H1 (cell line): ENCODE results near the gene SNRPD3. TPM values are rescaled to one million over a fixed set of nuclear protein-coding genes. Genes with fewer than 3 reads are reported as not detected.

Experiments used
- CTCF ChIA-PET: fragments of 300-600 bp; sonication (Branson Sonifier 250); formaldehyde crosslinking; loops from one replicate; lab custom pipeline; 2021; ENCODE audit not compliant: partially characterized antibody; lab: Charles Lee
- POLR2A ChIA-PET: fragments of 300-600 bp; sonication (Branson Sonifier 250); formaldehyde crosslinking; loops from one replicate; lab custom pipeline; 2021; ENCODE audit warnings: inconsistent platforms; ENCODE audit not compliant: partially characterized antibody; lab: Charles Lee
- DNase-seq, 2 experiments: peaks; one replicate each; pipeline versions ENCODE4 v3.0.0 to v3.0.0-alpha.2; 2010 to 2022; ENCODE audit warnings: low spot score in 2 of 2, low read depth in 1 of 2, mixed read lengths in 1 of 2
- FAIRE-seq: peaks from 2 replicates; lab custom pipeline; 2011; peaks lifted over from hg19 to GRCh38; lab: Jason Lieb, UNC
- H2AFZ ChIP-seq: 2 replicates; pipeline ENCODE4 v1.8.1; 2012; ENCODE audit warnings: low read length, inconsistent platforms
- H2AK5ac ChIP-seq: 2 replicates; pipeline ENCODE4 v1.6.1; 2013; ENCODE audit warnings: low read depth, low read length
- H2BK120ac ChIP-seq: replicated peaks from 2 replicates; pipeline ENCODE3; 2013; ENCODE audit warnings: low read depth, low read length, inconsistent platforms
- H2BK12ac ChIP-seq: 2 replicates; pipeline ENCODE4 v1.6.1; 2013; ENCODE audit warnings: low read depth, low read length
- H2BK15ac ChIP-seq: 2 replicates; pipeline ENCODE4 v1.6.1; 2013; ENCODE audit warnings: low read length
- H2BK20ac ChIP-seq: 2 replicates; pipeline ENCODE4 v1.6.1; 2013; ENCODE audit warnings: low read length
- H2BK5ac ChIP-seq: 2 replicates; pipeline ENCODE4 v1.6.1; 2013; ENCODE audit warnings: low read depth, low read length
- H3K14ac ChIP-seq: 2 replicates; pipeline ENCODE4 v1.6.1; 2013; ENCODE audit warnings: inconsistent platforms; ENCODE audit not compliant: insufficient read length
- H3K18ac ChIP-seq: 2 replicates; pipeline ENCODE4 v1.6.1; 2013; ENCODE audit warnings: low read length; ENCODE audit errors: extremely low read depth
- H3K23ac ChIP-seq: 2 replicates; pipeline ENCODE4 v1.6.1; 2013; ENCODE audit warnings: inconsistent platforms; ENCODE audit not compliant: insufficient read length
- H3K23me2 ChIP-seq: 2 replicates; pipeline ENCODE4 v1.6.1; 2013; ENCODE audit warnings: low read depth, low read length
- H3K27ac ChIP-seq: 2 replicates; pipeline ENCODE4 v1.6.1; 2011; ENCODE audit warnings: low read depth, low read length, inconsistent platforms
- H3K27me3 ChIP-seq, 4 experiments: replicated peaks in 1 of 4; 1 replicate in 1 of 4; 2 replicates in 3 of 4; pipeline versions ENCODE4 v1.6.1 to v1.8.1; 2011 to 2013; ENCODE audit warnings: low read length in 3 of 4, mild to moderate bottlenecking in 3 of 4, inconsistent platforms in 2 of 4, mixed read lengths in 2 of 4, moderate library complexity in 1 of 4; ENCODE audit not compliant: control insufficient read depth in 3 of 4, insufficient read depth in 3 of 4; ENCODE audit errors: extremely low read depth in 1 of 4
- H3K36me3 ChIP-seq, 4 experiments: 2 replicates each; pipeline versions ENCODE4 v1.6.1 to v1.8.1; 2011 to 2013; ENCODE audit warnings: mild to moderate bottlenecking in 4 of 4, low read length in 3 of 4, moderate library complexity in 2 of 4, control low read depth in 1 of 4, inconsistent platforms in 1 of 4; ENCODE audit not compliant: insufficient read depth in 4 of 4, control insufficient read depth in 2 of 4
- H3K4ac ChIP-seq: replicated peaks from 2 replicates; pipeline ENCODE3; 2013; ENCODE audit warnings: low read length, low read depth, mixed read lengths, inconsistent platforms; ENCODE audit not compliant: insufficient read length
- H3K4me1 ChIP-seq, 4 experiments: replicated peaks in 1 of 4; 1 replicate in 1 of 4; 2 replicates in 3 of 4; pipeline versions ENCODE4 v1.6.1 to v1.8.1; 2011 to 2013; ENCODE audit warnings: low read length in 3 of 4, inconsistent platforms in 2 of 4, mixed read lengths in 1 of 4; ENCODE audit not compliant: insufficient read depth in 4 of 4, control insufficient read depth in 3 of 4
- H3K4me2 ChIP-seq, 2 experiments: 2 replicates each; pipeline versions ENCODE4 v1.6.1 to v1.8.1; 2011 to 2013; ENCODE audit warnings: low read depth in 2 of 2, low read length in 2 of 2, control low read depth in 1 of 2, inconsistent platforms in 1 of 2, mild to moderate bottlenecking in 1 of 2; ENCODE audit not compliant: insufficient read depth in 1 of 2
- H3K4me3 ChIP-seq, 4 experiments: fragments of 200-600, 300-600 bp in 1 of 4; sonication (generic), shearing (Covaris generic), sonication (Bioruptor Twin) in 1 of 4; 2 replicates each; pipeline versions ENCODE4 v1.5.1 to v1.8.1; 2011 to 2016; ENCODE audit warnings: low read length in 4 of 4, low read depth in 3 of 4, control low read depth in 2 of 4, inconsistent platforms in 2 of 4, mild to moderate bottlenecking in 2 of 4, mixed read lengths in 1 of 4, moderate library complexity in 1 of 4; ENCODE audit not compliant: insufficient read depth in 2 of 4; ENCODE audit errors: extremely low read depth in 1 of 4
- H3K56ac ChIP-seq: replicated peaks from 2 replicates; pipeline ENCODE3; 2013; ENCODE audit warnings: low read depth, mild to moderate bottlenecking, mixed read lengths, low read length, inconsistent platforms; ENCODE audit not compliant: insufficient read length
- H3K79me1 ChIP-seq: 2 replicates; pipeline ENCODE4 v1.6.1; 2013; ENCODE audit warnings: low read depth, low read length, control low read depth
- H3K79me2 ChIP-seq, 2 experiments: 2 replicates each; pipeline versions ENCODE4 v1.6.1 to v1.8.1; 2012 to 2013; ENCODE audit warnings: low read length in 2 of 2, mild to moderate bottlenecking in 2 of 2, inconsistent platforms in 1 of 2; ENCODE audit not compliant: insufficient read depth in 2 of 2, control insufficient read depth in 1 of 2
- H3K9ac ChIP-seq, 4 experiments: replicated peaks in 1 of 4; 1 replicate in 1 of 4; 2 replicates in 3 of 4; pipeline versions ENCODE4 v1.6.1 to v1.8.1; 2011 to 2013; ENCODE audit warnings: low read depth in 3 of 4, low read length in 3 of 4, control low read depth in 2 of 4, mild to moderate bottlenecking in 2 of 4, moderate library complexity in 2 of 4, inconsistent platforms in 1 of 4; ENCODE audit errors: extremely low read depth in 1 of 4
- H3K9me3 ChIP-seq, 2 experiments: 2 replicates each; pipeline versions ENCODE4 v1.6.1 to v1.8.1; 2012 to 2013; ENCODE audit warnings: mild to moderate bottlenecking in 2 of 2, moderate library complexity in 2 of 2, control low read depth in 1 of 2, inconsistent platforms in 1 of 2, low read depth in 1 of 2, low read length in 1 of 2, mixed read lengths in 1 of 2; ENCODE audit not compliant: insufficient read depth in 2 of 2
- H4K20me1 ChIP-seq, 2 experiments: replicated peaks in 1 of 2; 2 replicates each; pipeline versions ENCODE3 to v1.8.1; 2011 to 2013; ENCODE audit warnings: inconsistent platforms in 2 of 2, low read length in 2 of 2, mild to moderate bottlenecking in 1 of 2; ENCODE audit not compliant: insufficient read depth in 2 of 2, control insufficient read depth in 1 of 2
- H4K5ac ChIP-seq: 2 replicates; pipeline ENCODE4 v1.6.1; 2013; ENCODE audit warnings: low read length, low read depth, mixed read lengths, inconsistent platforms; ENCODE audit not compliant: insufficient read length
- H4K8ac ChIP-seq: 2 replicates; pipeline ENCODE4 v1.8.0; 2013; ENCODE audit warnings: mild to moderate bottlenecking, moderate library complexity, low read length, inconsistent platforms; ENCODE audit not compliant: insufficient read depth; ENCODE audit errors: extremely low read depth
- H4K91ac ChIP-seq: replicated peaks from 2 replicates; pipeline ENCODE3; 2013; ENCODE audit warnings: low read length, mixed read lengths, inconsistent platforms; ENCODE audit not compliant: insufficient read length
- BACH1 ChIP-seq: IDR thresholded peaks from 2 replicates; pipeline ENCODE4 v1.6.1; 2012; ENCODE audit warnings: low read length, improper control_type of control experiment
- EZH2 ChIP-seq: fragments of 200-600 bp; sonication (generic); IDR thresholded peaks from 2 replicates; pipeline ENCODE4 v1.7.1; 2012; ENCODE audit warnings: low read depth, mild to moderate bottlenecking, moderate library complexity, low read length, inconsistent platforms; ENCODE audit not compliant: severe bottlenecking
- SP2 ChIP-seq: IDR thresholded peaks from 2 replicates; pipeline ENCODE4 v1.6.1; 2012; ENCODE audit warnings: mild to moderate bottlenecking, low read length, inconsistent platforms
- WGBS, 2 experiments: shearing (Covaris generic) in 1 of 2; methylation state at CpG; one replicate each; pipeline versions ENCODE4 v1.1.6 to v1.1.7; 2013 to 2015; ENCODE audit warnings: low lambda C conversion rate in 2 of 2, mixed read lengths in 2 of 2, inconsistent platforms in 1 of 2, low coverage in 1 of 2, missing lambda C conversion rate in 1 of 2; ENCODE audit not compliant: insufficient replicate concordance in 2 of 2, insufficient coverage in 1 of 2, insufficient read length in 1 of 2; ENCODE audit errors: extremely low coverage in 1 of 2, missing lambda C conversion rate in 1 of 2; 5-methylcytosine and 5-hydroxymethylcytosine counted together
- polyA plus RNA-seq, 7 experiments: library from polyadenylated mRNA; depleted of rRNA in 3 of 7; stranded (reverse) in 5 of 7; unstranded in 2 of 7; fragments of >200 nt in 5 of 7; fragments of 200-250 nt in 2 of 7; gene quantifications; 1 replicate in 5 of 7; 2 replicates in 1 of 7; 4 replicates in 1 of 7; pipeline versions ENCODE4 v1.2.1 to v1.2.3, GENCODE V29; 2011 to 2013; ENCODE audit warnings: missing spikeins in 2 of 7, mixed read lengths in 2 of 7
- total RNA-seq: library from RNA; stranded (reverse); fragmentation: NEBNext Ultra II Directional; extraction: Animal tissue kit (Norgen Biotek cat#: 25700); gene quantifications from 2 replicates; pipeline ENCODE4 v1.2.1, GENCODE V29; 2021

SNRPD3 gene
- total and polyA plus RNA-seq, 2 of the 8 experiments (the other 6 are each of a cell fraction or from before 2014, with no cell fraction given) = 200 to 455 TPM

DNA sequence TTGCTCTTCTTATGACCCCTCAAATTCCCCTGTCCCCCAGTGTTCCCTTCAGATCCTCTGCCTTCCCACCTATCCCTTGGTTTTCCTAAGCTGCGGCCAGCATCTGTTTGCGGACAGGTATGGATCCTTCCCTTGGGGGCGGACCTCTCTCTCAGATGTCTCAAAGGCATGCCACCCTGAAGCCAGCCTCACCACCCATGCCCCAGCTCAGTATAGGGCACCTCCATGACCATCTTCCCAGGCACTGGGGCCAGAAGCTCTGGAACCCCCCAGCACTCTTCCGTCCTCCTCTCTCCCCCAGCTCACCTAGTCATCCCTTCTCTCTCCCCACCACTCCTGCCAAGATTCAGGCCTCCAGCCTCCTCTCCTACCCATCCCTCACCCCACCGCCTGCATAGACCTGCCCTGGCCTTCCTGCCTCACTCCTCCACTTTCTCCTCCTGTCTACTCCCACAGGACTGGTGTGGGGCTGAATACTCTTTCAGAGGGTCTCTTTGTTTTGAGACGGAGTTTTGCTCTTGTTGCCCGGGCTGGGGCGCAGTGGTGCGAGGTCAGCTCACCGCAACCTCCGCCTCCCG lies 34.9 kb downstream of the SNRPD3 start:
- TF ChIP-seq EZH2 (no peak), SP2 (no peak), BACH1 (no peak)
- H3K4me2 ChIP-seq = no peak overlapping the region
- H4K8ac ChIP-seq = peak overlapping the region; percentile 40; the same call in 1 of the 2 replicates
- H2BK5ac ChIP-seq = no peak overlapping the region
- H3K23ac ChIP-seq = no peak overlapping the region
- H3K56ac ChIP-seq = no peak overlapping the region
- no peak overlapping the region for H2AFZ ChIP-seq
- no peak overlapping the region for H2BK120ac ChIP-seq
- CTCF ChIA-PET = interaction anchor here (1.1 to 1.4 kb wide), 2 partner anchors 13 to 169 kb away, joined by 3 to 5 read pairs; no protein-coding TSS in a partner anchor
- no peak overlapping the region for H3K4me3 ChIP-seq
- H3K4me1 ChIP-seq = peaks cover 0 to 25% (median 10%) of the 10 kb centered on the region in 4 experiments; a peak in 6 of 7 replicates
- no peak for FAIRE-seq
- H4K5ac ChIP-seq = peak overlapping the region; percentile 7
- H3K27ac ChIP-seq = no peak overlapping the region
- H3K27me3 ChIP-seq = no peaks in the 10 kb centered on the region
- no peak overlapping the region for H4K91ac ChIP-seq
- DNase-seq = no peak
- peaks cover 2% of the 10 kb centered on the region; the same call in 1 of the 2 replicates for H3K23me2 ChIP-seq
- no peaks in the 10 kb centered on the region for H3K79me2 ChIP-seq
- no peak overlapping the region for H2AK5ac ChIP-seq
- no peak overlapping the region for H2BK15ac ChIP-seq
- no peak overlapping the region for H3K9ac ChIP-seq
- H3K4ac ChIP-seq = no peak overlapping the region
- H3K14ac ChIP-seq = no peak overlapping the region
- H2BK12ac ChIP-seq = no peak overlapping the region
- POLR2A ChIA-PET = interaction anchor here (0.7 to 4.4 kb wide), 7 partner anchors 8 to 31 kb away, joined by 4 to 38 read pairs (median 6); no protein-coding TSS in a partner anchor
- no peaks in the 10 kb centered on the region; the same call in 1 of the 2 replicates for H3K79me1 ChIP-seq
- H4K20me1 ChIP-seq = no peaks in the 10 kb centered on the region
- WGBS, 2 experiments = 98% methylated on average over 12 of the region's 12 CpGs; no CpG with 5 or more reads in 1 of the 2 experiments
- H2BK20ac ChIP-seq = no peak overlapping the region
- H3K9me3 ChIP-seq = no peaks in the 10 kb centered on the region
- peaks cover 0 to 4% (median under 1%) of the 10 kb centered on the region in 4 experiments; a peak in 3 of 8 replicates for H3K36me3 ChIP-seq
- H3K18ac ChIP-seq = no peak overlapping the region
